B cell (primary cell): ENCODE results near the gene YJU2. TPM values are rescaled to one million over a fixed set of nuclear protein-coding genes. Genes with fewer than 3 reads are reported as not detected.

Experiments
- ATAC-seq: fragments of 200-7000 bp; cut with Tn5 transposase; one replicate; pipeline ENCODE4 v1.10.0; 2021; ENCODE audit warnings: low read depth, mild to moderate bottlenecking, moderate number of reproducible peaks, moderate library complexity
- CTCF ChIA-PET: fragments of 350-600 bp; sonication (Branson Sonifier 250); formaldehyde crosslinking; loops from one replicate; lab custom pipeline; 2021; ENCODE audit warnings: antibody characterized with exemption, inconsistent platforms; lab: Charles Lee
- POLR2A ChIA-PET: fragments of 350-600 bp; sonication (Branson Sonifier 250); formaldehyde crosslinking; loops from one replicate; lab custom pipeline; 2021; ENCODE audit warnings: antibody characterized with exemption; lab: Charles Lee
- DNase-seq: peaks from one replicate; pipeline ENCODE4 v3.0.0; 2013
- H2AFZ ChIP-seq: 2 replicates; pipeline ENCODE4 v1.6.1; 2012; ENCODE audit warnings: mild to moderate bottlenecking, low read depth, low read length; ENCODE audit not compliant: insufficient read depth, poor library complexity, severe bottlenecking
- H3K27ac ChIP-seq, 2 donors: 1 replicate in 1 of 2; 2 replicates in 1 of 2; pipeline ENCODE4 v1.5.1; 2012 to 2013; ENCODE audit warnings: low read length in 2 of 2, mild to moderate bottlenecking in 2 of 2, moderate library complexity in 1 of 2
- H3K27me3 ChIP-seq, 4 experiments: fragments of 200-600 bp in 1 of 4; sonication (generic) in 1 of 4; replicated peaks in 1 of 4; 1 replicate in 2 of 4; 2 replicates in 2 of 4; pipeline versions ENCODE4 v1.6.1 to v1.7.0; 2013 to 2016; ENCODE audit warnings: low read length in 3 of 4, mild to moderate bottlenecking in 2 of 4, mixed read lengths in 1 of 4, moderate library complexity in 1 of 4; ENCODE audit not compliant: insufficient read depth in 4 of 4, control insufficient read depth in 3 of 4; ENCODE audit errors: control extremely low read depth in 1 of 4
- H3K36me3 ChIP-seq, 2 experiments: replicated peaks in 1 of 2; 1 replicate in 1 of 2; 2 replicates in 1 of 2; pipeline versions ENCODE4 v1.6.1 to v1.7.1; 2013; ENCODE audit warnings: low read length in 1 of 2; ENCODE audit not compliant: insufficient read depth in 2 of 2, control insufficient read depth in 1 of 2; ENCODE audit errors: control extremely low read depth in 1 of 2, extremely low read depth in 1 of 2
- H3K4me1 ChIP-seq, 2 donors: fragments of 200-600 bp in 1 of 2; sonication (generic) in 1 of 2; 1 replicate in 1 of 2; 2 replicates in 1 of 2; pipeline versions ENCODE4 v1.5.1 to v1.6.1; 2013 to 2017; ENCODE audit warnings: low read length in 2 of 2; ENCODE audit not compliant: control insufficient read depth in 2 of 2, insufficient read depth in 2 of 2
- H3K4me2 ChIP-seq: replicated peaks from 2 replicates; pipeline ENCODE3; 2012; ENCODE audit warnings: mild to moderate bottlenecking, low read depth, low read length; ENCODE audit not compliant: poor library complexity, severe bottlenecking
- H3K4me3 ChIP-seq, 5 experiments: fragments of 200-600 bp in 1 of 5; sonication (generic) in 1 of 5; 1 replicate in 3 of 5; 2 replicates in 2 of 5; pipeline versions ENCODE4 v1.5.1 to v1.7.0; 2011 to 2016; ENCODE audit warnings: low read length in 4 of 5, mild to moderate bottlenecking in 4 of 5, low read depth in 2 of 5, control low read depth in 1 of 5, moderate library complexity in 1 of 5; ENCODE audit not compliant: insufficient read depth in 1 of 5; ENCODE audit errors: control extremely low read depth in 1 of 5, extremely low read depth in 1 of 5
- H3K79me2 ChIP-seq: fragments of 200-600 bp; sonication (generic); one replicate; pipeline ENCODE4 v1.6.0; 2016; ENCODE audit warnings: low read length; ENCODE audit not compliant: control insufficient read depth, insufficient read depth
- H3K9ac ChIP-seq: fragments of 200-600 bp; sonication (generic); 2 replicates; pipeline ENCODE4 v1.6.1; 2017; ENCODE audit warnings: mild to moderate bottlenecking, low read length, moderate library complexity
- H3K9me3 ChIP-seq, 3 donors: one replicate each; pipeline versions ENCODE4 v1.6.1 to v1.7.1; 2013; ENCODE audit warnings: low read length in 2 of 3; ENCODE audit not compliant: control insufficient read depth in 2 of 3, insufficient read depth in 1 of 3; ENCODE audit errors: control extremely low read depth in 1 of 3
- H4K20me1 ChIP-seq: 2 replicates; pipeline ENCODE4 v1.6.0; 2012; ENCODE audit warnings: mild to moderate bottlenecking, low read length; ENCODE audit not compliant: insufficient read depth, control insufficient read depth, poor library complexity, severe bottlenecking
- H3K27ac Mint-ChIP-seq: one replicate; pipeline ENCODE4 v1.8.0; 2021; ENCODE audit warnings: mixed read lengths
- H3K27me3 Mint-ChIP-seq: one replicate; pipeline ENCODE4 v1.8.0; 2021; ENCODE audit warnings: mixed read lengths
- H3K4me1 Mint-ChIP-seq: one replicate; pipeline ENCODE4 v1.8.0; 2021; ENCODE audit warnings: mixed read lengths
- H3K4me3 Mint-ChIP-seq: one replicate; pipeline ENCODE4 v1.8.0; 2021; ENCODE audit warnings: mixed read lengths
- H3K9me3 Mint-ChIP-seq: one replicate; pipeline ENCODE4 v1.8.0; 2022; ENCODE audit warnings: mixed read lengths; ENCODE audit not compliant: insufficient read depth
- CTCF ChIP-seq: fragments of 200-600 bp; IDR thresholded peaks from one replicate; pipeline ENCODE4 v1.8.0; 2022; ENCODE audit warnings: antibody characterized with exemption, mild to moderate bottlenecking
- EZH2 ChIP-seq: IDR thresholded peaks from 2 replicates; pipeline ENCODE4 v1.6.1; 2012; ENCODE audit warnings: borderline replicate concordance, low read depth, mild to moderate bottlenecking, moderate library complexity, low read length; ENCODE audit not compliant: insufficient read depth, poor library complexity, severe bottlenecking
- WGBS: methylation state at CpG from one replicate; pipeline ENCODE4 v1.1.5; 2013; ENCODE audit warnings: missing lambda C conversion rate; ENCODE audit not compliant: insufficient coverage; 5-methylcytosine and 5-hydroxymethylcytosine counted together
- intact Hi-C: fragments of 100-400 bp; cut with micrococcal nuclease; formaldehyde crosslinking; loops from one replicate; pipeline ENCODE4 v1.10.0; 2022
- polyA plus RNA-seq: library from polyadenylated mRNA; depleted of rRNA; stranded (reverse); fragments of >200 nt; gene quantifications from 2 replicates; pipeline ENCODE4 v1.2.3, GENCODE V29; 2012
- total RNA-seq, 2 donors: library from RNA; stranded (reverse); fragments of 120-200 nt in 1 of 2; gene quantifications; 1 replicate in 1 of 2; 2 replicates in 1 of 2; pipeline versions ENCODE4 v1.2.3 to v1.2.4, GENCODE V29; 2013 to 2022

Gene YJU2
- total and polyA plus RNA-seq, 2 donors (not counting 1 experiment from before 2014, with no cell fraction given) = 40.3 to 45.7 TPM

DNA sequence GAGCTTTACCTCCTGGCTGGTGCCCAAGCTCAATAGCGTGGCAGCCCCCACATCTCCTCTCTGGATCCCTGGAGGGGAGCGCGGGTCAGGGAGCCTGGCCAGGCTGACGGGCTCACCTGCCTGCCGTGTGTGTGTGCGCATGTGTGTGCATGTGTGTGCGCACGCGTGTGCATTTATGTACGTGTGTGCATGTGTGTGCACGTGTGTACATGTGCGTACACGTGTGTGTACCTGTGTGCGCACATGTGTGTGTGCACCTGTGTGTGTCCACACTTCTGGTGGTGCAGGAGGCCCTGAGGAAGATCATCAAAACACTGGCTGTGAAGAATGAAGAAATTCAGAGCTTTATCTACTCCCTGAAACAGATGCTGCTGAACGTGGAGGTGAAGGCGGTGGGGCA is 58.8 kb downstream of the YJU2 start:
- Histone ChIP-seq H3K9ac (no peak overlapping the region), H3K27ac (no peak overlapping the region), H4K20me1 (no peaks in the 10 kb centered on the region), H2AFZ (no peak overlapping the region), H3K4me2 (no peak overlapping the region), H3K4me3 (no peak overlapping the region), H3K27me3 (peaks cover 0 to 6% (median 0%) of the 10 kb centered on the region in 4 experiments), H3K36me3 (no peaks in the 10 kb centered on the region), H3K4me1 (peaks cover 4% of the 10 kb centered on the region in 2 donors), H3K79me2 (no peaks in the 10 kb centered on the region), H3K9me3 (peaks cover 0 to 5% (median 0%) of the 10 kb centered on the region in 3 donors)
- Mint-ChIP-seq H3K27me3 (peaks cover 6% of the 10 kb centered on the region), H3K9me3 (no peaks in the 10 kb centered on the region), H3K4me1 (peaks cover 7% of the 10 kb centered on the region), H3K27ac (no peak overlapping the region), H3K4me3 (peak overlapping the region; percentile 37)
- CTCF ChIA-PET = no interaction called here
- DNase-seq (no peak), ATAC-seq (no peak)
- POLR2A ChIA-PET = no interaction called here
- TF ChIP-seq EZH2 (no peak), CTCF (no peak)
- WGBS = 97% methylated on average over 14 of the region's 16 CpGs
- intact Hi-C loops = no loop called here

DNA sequence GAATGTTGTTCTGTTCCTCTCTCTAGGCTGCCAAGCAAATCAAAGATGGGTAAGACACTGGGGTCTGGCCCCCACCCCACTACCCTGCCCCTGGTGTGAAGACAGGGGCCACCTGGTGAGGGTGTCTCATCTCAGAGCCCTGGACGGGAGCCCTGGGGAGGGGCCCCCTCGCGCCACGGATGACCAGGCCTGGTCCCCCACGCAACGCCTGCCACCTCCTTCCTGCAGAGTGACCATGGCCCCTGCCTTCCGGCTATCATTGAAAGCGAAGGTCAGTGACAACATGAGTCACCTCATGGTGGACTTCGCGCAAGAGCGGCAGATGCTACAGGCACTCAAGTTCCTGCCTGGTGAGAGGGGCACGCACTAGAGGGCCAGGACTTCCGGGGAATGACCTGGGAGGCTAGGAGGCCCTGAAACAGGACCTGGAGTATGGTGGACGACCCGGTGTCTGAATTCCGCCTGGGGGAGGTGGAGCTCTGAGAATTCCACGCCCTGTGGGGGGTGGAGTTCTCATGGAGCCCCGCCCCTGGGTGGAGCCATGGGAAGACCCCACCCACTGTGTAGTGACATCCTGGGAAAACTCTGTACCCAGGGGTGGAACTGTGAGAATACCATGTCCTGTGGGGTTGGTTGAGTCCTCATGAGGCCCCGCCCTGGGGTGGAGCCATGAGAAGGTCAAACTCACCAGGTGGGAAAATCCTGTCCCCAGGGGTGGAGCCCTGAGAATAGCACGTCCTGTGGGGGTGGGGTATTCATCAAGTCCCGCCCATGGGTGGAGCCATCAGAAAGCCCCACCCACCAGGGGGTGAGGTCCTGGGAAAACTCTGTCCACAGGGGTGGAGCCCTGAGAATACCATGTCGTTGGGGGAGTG is 63.6 kb downstream of the YJU2 start:
- TF ChIP-seq EZH2 = no peak
- TF ChIP-seq CTCF = no peak
- H3K27me3 Mint-ChIP-seq = no peaks in the 10 kb centered on the region
- H3K27ac ChIP-seq = no peak overlapping the region
- H3K79me2 ChIP-seq = no peaks in the 10 kb centered on the region
- ATAC-seq = no peak
- POLR2A ChIA-PET = no interaction called here
- H3K36me3 ChIP-seq = no peaks in the 10 kb centered on the region
- no peak overlapping the region for H3K27ac Mint-ChIP-seq
- H3K4me3 Mint-ChIP-seq = no peak overlapping the region
- H3K4me3 ChIP-seq = no peak overlapping the region
- no peaks in the 10 kb centered on the region for H3K27me3 ChIP-seq
- H3K9me3 Mint-ChIP-seq = no peaks in the 10 kb centered on the region
- H3K9ac ChIP-seq = no peak overlapping the region
- H3K4me1 Mint-ChIP-seq = no peaks in the 10 kb centered on the region
- no peaks in the 10 kb centered on the region for H3K4me1 ChIP-seq
- 98% methylated on average over 20 of the region's 22 CpGs for WGBS
- intact Hi-C loops = no loop called here
- peak; percentile 8 for DNase-seq
- CTCF ChIA-PET = no interaction called here
- no peak overlapping the region for H2AFZ ChIP-seq
- H4K20me1 ChIP-seq = no peaks in the 10 kb centered on the region
- peaks cover 0 to 10% (median 0%) of the 10 kb centered on the region in 3 donors for H3K9me3 ChIP-seq
- H3K4me2 ChIP-seq = no peak overlapping the region
